ENCODE measurements around the gene SEMA4B.
A peak's percentile ranks its signal among the peaks of the same experiment; 100 is the strongest.
"Not testable (repeated sequence)": the region's sequence is repeated elsewhere in the genome, so short reads cannot be mapped to it uniquely, and the experiment has no call there.

The SEMA4B gene

GRCh38 chr15:90184119-90184785 is 16.9 kb upstream of the SEMA4B start:
- peak; percentile 64 for DNase-seq

GRCh38 chr15:90184786-90185704 is 16.1 kb upstream of the SEMA4B start:
- peak; percentile 65 for DNase-seq

GRCh38 chr15:90187257-90187868 is 13.8 kb upstream of the SEMA4B start:
- DNase-seq, result no peak

GRCh38 chr15:90188065-90188464 is 13.1 kb upstream of the SEMA4B start:
- DNase-seq, result not testable (repeated sequence)

GRCh38 chr15:90188914-90189748 is 12.0 kb upstream of the SEMA4B start:
- DNase-seq, result no peak

GRCh38 chr15:90189781-90190467 is 11.2 kb upstream of the SEMA4B start:
- DNase-seq, result no peak

- DNase-seq, result peak; percentile 17
Measured at GRCh38 chr15:90190606-90191343, 10.4 kb upstream of the SEMA4B start.

GRCh38 chr15:90191344-90191687 is 9.8 kb upstream of the SEMA4B start:
- DNase-seq, result no peak

- peak; percentile 95 for DNase-seq
Measured at GRCh38 chr15:90191794-90192509, 9.2 kb upstream of the SEMA4B start.

GRCh38 chr15:90192961-90193786 is 8.0 kb upstream of the SEMA4B start:
- no peak for DNase-seq

GRCh38 chr15:90194655-90195054 is 6.5 kb upstream of the SEMA4B start:
- DNase-seq, result no peak

GRCh38 chr15:90200534-90201129 is 498 bp upstream of the SEMA4B start:
- no peak for DNase-seq

- DNase-seq, result no peak
Measured at GRCh38 chr15:90201944-90202375, 830 bp downstream of the SEMA4B start.

GRCh38 chr15:90202929-90203328 is 1.8 kb downstream of the SEMA4B start:
- DNase-seq, result no peak

GRCh38 chr15:90203473-90203872 is 2.3 kb downstream of the SEMA4B start:
- DNase-seq, result no peak

- DNase-seq, result no peak
Measured at GRCh38 chr15:90203922-90204321, 2.8 kb downstream of the SEMA4B start.

GRCh38 chr15:90205050-90205848 is 4.1 kb downstream of the SEMA4B start:
- no peak for DNase-seq

- DNase-seq, result no peak
Measured at GRCh38 chr15:90205886-90206285, 4.8 kb downstream of the SEMA4B start.

GRCh38 chr15:90207252-90207651 is 6.1 kb downstream of the SEMA4B start:
- DNase-seq, result no peak

All from NCI-H510A treated with DMSO at 0.1 percent for 48 hours (cell line).